GM21423 (cell line): ENCODE measurements around the gene PRR30.
"Not testable (repeated sequence)": the region's sequence is repeated elsewhere in the genome, so short reads cannot be mapped to it uniquely, and the experiment has no call there.

Experiments used
- ATAC-seq: cut with Tn5 transposase; IDR thresholded peaks from one replicate; pipeline ENCODE4 v1.9.1; 2021; ENCODE audit warnings: mild to moderate bottlenecking, moderate library complexity; ENCODE audit not compliant: unreplicated experiment

PRR30 gene

DNA sequence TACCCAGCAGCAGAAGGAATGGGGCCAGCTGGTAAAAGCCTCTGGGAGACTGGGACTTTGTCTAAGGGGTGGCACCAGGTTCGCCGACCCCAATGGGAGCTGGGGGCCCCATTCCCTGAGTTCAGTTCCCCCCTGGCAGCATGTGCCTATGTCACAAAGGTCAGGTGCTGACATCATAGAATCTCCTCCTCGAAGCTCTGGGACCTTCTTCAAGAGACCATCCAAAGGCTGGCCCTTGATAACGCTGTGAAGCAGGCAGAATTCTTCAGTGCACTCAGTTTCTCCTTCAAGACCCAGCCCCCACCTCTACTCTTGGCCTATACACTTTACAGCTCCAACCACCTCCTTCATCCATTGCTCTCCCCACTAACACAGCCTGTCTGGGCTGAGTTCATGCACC, at the start of gene PRR30:
TSS of gene PRR30 (minus strand) at position 101 of the 400 bp plus-strand sequence. CDS start 1,081 bp downstream, outside the sequence.
- ATAC-seq: no peak

DNA sequence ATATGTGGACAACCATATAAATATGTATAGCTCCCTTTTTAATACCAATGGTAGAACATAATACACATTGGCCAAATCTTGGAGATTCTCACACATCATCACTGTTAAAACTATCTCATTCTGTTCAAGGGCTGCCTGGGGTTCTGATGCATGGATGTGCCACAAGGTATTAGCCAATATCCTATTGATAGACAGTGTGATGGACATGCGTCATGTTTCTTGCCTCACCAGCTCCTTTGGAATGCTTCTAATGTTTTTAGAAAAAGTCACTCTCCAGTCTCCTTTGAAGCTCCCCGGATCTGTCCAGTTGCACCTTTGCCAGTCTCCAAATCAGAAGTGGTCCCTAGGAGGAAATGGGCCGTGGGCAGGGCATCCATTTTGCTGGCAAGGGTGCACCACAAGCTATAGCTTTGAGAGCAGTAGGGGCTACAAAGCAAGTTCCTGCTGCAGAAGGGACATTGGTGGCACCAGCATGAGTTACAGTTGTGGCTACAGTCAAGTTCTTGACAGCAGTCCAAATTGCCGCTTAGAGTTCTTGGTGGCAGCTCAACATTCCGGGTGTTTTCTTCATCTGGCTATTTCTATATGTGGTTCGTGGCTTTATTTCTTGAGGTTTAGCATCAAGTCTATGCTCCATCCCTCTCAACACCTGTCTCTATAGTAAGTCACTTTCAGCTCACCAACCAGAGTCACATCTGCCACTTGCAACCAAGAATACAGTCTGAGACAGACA, 47.6 kb upstream of the PRR30 start:
- ATAC-seq: no peak

GRCh38 chr2:27185331-27186026, 46.3 kb upstream of the PRR30 start:
- ATAC-seq: no peak

DNA sequence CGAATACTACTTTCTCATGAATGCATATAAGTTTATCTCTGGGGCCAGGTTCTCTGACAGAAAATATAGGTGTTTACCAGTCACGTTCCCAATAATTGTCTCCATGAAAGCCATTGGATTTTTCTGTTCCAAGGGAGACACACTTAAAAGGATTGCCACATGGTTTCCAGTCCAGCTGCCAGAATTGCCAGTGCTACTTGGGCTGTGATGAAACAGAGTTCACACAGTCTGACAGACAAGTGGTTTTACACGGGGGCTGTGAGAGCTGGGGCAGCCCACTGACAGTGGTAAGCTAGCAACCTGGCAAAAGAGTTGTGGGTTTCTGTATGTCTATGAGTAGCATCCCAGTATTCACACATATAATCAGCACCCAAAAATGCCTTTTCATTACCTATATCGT, 44.9 kb upstream of the PRR30 start:
- ATAC-seq: no peak

DNA sequence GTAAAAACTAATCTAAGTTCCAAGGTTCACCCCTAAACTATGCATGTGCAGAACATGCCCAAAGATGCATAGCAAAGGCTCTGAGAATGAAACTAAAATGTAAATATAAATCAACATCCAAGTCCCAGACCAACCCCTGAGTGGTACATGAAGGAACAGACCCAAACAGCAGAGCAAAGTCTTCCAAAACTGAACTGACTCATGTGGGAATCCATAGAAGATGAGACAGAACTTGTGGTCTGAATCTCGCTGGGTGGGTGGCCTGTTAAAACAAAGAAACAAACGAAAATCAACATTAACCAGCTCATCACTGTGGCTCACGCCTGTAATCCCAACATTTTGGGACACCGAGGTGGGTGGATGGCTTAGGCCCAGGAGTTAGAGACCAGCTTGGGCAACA, 43.1 kb upstream of the PRR30 start:
- ATAC-seq: no peak

DNA sequence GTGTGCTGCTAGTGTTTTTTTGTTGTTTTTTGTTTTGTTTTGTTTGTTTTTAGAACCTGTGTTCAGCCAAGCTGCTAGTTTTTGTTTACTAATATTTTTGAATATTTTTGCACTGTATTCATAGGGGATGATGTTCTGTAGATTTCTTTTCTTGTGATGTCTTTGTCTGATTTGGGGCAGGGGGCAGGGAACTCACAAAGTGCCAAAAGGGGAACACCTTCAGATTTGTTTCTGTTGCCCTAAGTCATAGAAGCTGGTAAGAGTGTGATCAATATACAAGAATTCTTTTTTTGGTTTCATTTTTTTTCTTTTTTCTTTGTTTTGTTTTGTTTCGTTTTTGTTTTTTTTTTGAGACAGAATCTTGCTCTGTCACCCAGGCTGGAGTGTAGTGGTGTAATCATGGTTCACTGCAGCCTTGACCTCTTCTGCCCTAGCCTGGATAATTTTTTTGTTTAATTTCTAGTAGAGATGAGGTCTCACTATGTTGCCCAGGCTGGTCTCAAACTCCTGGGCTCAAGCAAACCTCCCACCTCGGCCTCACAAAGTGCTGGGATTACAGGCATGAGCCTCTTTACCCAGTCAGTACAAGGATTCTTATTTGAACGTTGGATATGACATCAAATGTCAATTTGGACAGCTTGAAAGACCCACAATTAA, 40.3 kb upstream of the PRR30 start:
- no peak for ATAC-seq

- ATAC-seq: no peak
Measured at GRCh38 chr2:27178469-27178868, 39.3 kb upstream of the PRR30 start.

DNA sequence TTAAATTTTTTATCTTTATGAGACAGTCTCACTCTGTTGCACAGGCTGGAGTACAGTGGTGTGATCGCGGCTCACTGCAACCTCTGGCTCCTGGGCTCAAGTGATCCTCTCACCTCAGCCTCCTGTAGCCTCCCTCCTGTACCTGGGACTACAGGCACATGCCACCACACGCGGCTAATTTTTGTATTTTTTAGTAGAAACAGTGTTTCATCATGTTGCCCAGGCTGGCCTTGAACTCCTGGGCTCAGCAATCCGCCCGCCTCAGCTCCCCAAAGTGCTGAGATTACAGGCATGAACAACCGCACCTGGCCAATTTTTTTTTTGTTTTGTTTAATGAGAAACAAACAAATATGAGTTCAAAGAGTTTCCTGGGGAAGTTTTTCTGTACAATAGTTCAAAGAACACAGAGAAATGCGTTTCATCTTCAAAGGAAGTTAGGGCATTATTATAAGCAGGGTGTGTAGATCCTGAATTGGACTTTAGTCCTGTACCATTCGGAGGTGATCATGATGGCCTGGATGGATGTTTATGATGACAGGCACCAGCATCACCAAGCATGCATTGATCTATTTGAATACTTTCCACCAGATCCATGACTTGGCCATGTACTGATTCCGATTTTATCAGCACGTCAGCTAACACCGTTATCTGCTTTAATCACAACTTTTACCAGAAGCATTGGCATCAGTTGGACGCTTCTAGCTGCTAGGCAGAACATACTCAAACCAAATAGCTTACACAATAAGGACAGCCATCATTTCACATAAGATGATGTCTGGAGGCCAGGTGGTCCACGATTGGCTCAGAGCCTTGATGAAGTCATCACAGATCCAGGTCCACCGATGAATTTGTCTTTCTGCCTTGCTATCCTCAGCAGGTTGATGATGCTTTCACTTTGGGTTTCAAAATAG, 38.5 kb upstream of the PRR30 start:
- no peak for ATAC-seq

- ATAC-seq: not testable (repeated sequence)
Measured at GRCh38 chr2:27175781-27176180, 36.6 kb upstream of the PRR30 start.

DNA sequence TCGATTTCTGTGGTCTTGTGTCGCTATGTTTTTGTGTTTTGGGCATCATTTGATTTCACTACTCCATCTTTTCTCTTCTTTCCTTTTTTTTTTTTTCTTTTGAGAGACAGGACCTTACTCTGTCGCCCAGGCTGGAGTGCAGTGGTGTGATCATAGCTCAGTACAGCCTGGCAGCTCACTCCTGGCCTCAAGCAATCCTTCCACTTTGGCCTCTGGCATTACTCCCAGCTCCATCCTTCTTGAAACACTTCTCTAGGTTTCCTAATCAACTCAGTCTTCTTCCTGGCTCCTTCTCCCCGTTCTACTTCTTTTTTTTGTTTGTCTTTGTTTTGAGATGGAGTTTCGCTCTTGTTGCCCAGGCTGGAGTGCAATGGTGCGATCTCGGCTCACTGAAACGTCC, 36.1 kb upstream of the PRR30 start:
- no peak for ATAC-seq

DNA sequence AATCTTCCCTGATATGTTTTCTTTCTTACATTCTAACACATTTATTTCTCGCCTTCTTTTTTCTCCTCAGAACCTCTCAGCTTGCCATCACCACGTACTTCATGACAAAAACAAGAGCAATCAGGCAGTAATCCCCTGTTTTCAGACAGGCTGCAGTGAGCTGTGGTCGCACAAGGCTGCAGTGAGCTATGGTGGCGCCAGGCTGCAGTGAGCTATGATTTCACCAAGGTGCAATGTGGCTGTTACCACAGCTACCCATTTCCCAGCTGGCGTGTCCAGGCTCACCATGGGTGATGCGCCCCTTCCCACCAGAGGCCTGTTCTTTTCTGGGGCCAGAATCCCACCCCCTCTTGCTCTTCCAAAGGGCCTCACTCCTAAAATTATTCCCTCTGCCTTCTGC, 35.4 kb upstream of the PRR30 start:
- no peak for ATAC-seq

- ATAC-seq: no peak
Measured at GRCh38 chr2:27171351-27171848, 32.2 kb upstream of the PRR30 start.

DNA sequence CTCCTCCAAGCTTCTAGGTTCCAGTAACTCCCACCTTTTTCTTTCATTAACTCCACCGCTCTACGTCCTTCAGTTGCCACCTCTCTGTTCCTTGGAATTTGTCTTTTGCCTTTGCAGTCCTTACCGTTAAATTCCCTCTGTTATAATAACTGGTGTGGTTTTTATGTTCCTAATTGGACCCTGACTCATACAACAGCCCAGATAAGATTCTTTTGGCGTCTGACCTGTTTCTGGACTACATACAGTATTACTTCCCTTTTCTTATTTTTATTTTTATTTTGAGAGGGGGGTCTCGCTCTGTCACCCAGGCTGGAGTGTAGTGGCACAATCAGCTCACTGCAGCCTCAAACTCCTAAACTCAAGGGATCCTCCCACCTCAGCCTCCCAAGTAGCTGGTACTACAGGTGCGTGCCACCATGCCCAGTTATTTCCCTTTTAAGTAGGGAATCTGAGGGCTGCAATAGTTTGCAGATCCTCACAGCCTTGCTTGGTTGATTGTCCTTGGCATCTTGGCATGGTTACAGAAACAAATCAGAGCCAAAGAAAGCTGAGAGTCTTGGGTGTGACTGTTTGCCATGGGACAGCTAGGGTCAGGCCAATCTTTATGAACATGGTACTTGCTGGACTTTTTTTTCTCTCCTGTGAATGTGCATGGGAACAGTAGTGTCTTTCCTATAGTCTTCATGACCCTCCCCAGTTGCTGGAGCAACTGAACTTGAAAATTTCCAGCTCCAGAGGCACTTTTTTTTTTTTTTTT, 31.5 kb upstream of the PRR30 start:
- ATAC-seq: no peak

GRCh38 chr2:27164960-27165763, 26.0 kb upstream of the PRR30 start:
- no peak for ATAC-seq

DNA sequence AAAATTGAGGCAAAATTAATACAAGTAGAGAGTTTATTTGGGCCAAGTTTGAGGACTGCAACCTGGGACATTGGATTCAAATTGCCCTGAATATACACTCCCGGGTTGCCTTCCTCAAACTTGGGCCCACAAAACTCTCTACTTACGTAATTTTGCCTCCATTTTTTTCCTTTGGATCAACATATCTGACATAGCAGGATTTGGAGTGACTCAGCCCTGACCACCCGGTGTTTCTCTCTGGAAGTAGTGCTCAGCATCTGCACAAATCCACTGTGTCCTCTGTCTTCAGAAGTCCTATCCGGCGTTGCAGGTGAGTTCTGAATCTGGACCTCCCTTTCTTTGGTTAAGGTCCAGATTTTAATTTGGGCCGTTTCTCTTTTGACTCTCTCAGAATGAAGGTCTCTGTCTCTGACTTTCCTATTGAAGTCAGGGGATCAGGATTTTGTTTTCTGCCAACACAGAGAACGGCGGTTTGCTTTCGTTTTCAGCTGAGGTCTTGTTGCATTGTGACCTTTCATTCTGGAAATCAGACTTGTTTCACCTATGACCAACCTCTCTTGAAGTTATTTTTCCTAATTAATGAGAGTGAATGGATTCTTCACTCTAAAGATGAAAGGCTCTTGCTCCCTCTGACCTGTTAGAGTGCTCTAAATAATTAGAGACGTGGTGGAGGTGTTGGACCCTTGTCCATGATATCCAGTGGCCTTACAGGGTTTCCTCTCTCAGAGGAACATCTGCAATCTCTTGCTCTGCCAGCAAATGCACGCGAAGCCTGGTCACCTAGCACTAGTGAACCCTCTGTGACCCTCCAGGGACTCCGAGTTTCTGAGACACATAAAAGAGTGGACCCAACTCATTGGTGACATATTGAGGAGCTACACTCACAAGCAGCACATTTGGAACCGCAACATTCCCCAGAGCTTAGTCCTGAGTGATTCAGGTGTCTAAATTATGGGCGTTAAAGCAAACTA, 23.2 kb upstream of the PRR30 start:
- ATAC-seq: no peak

DNA sequence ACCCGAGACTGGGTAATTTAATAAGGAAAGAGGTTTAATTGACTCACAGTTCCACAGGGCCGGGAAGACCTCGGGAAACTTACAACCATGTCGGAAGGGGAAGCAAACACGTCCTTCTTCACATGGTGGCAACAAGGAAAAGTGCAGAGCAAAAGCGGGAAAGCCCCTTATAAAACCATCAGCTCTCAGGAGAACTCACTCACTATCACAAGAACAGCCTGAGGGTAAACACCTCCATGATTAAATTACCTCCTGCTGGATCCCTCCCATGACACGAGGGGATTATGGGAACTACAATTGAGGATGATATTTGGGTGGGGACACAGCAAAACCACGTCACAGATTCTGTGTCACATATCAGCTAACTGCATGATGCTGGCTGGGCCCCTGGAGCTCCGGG, 21.0 kb upstream of the PRR30 start:
- ATAC-seq: no peak

- no peak for ATAC-seq
Measured at GRCh38 chr2:27159271-27159670, 20.1 kb upstream of the PRR30 start.

GRCh38 chr2:27158468-27158867, 19.3 kb upstream of the PRR30 start:
- ATAC-seq: no peak
